Endothelial cell of umbilical vein (primary cell): Measurements from ENCODE around the gene IL24.

ENCODE experiments used
- EZH2 ChIP-seq: IDR thresholded peaks from 2 replicates; pipeline ENCODE4 v1.6.1; 2012; ENCODE audit warnings: borderline replicate concordance, low read depth, mild to moderate bottlenecking, moderate library complexity, low read length, inconsistent platforms; ENCODE audit not compliant: severe bottlenecking
- JUN ChIP-seq: IDR thresholded peaks from 2 replicates; pipeline ENCODE4 v1.6.1; 2011; ENCODE audit warnings: borderline replicate concordance, low read depth; ENCODE audit not compliant: insufficient read length, insufficient read depth
- POLR2A ChIP-seq: IDR thresholded peaks from 2 replicates; pipeline ENCODE4 v1.6.1; 2012; ENCODE audit warnings: low read depth, mild to moderate bottlenecking, control low read depth, low read length
- TF ChIP-seq, protein P1 (sequence below), 2 donors: IDR thresholded peaks; 1 replicate in 1 of 2; 2 replicates in 1 of 2; pipeline ENCODE4 v1.5.1; 2011; ENCODE audit warnings: low read length in 2 of 2, mild to moderate bottlenecking in 2 of 2, moderate library complexity in 2 of 2, control low read depth in 1 of 2, inconsistent platforms in 1 of 2, low read depth in 1 of 2; ENCODE audit not compliant: insufficient read depth in 1 of 2; ENCODE audit errors: extremely low read depth in 1 of 2
- TF ChIP-seq, protein P2 (sequence below): IDR thresholded peaks from 2 replicates; pipeline ENCODE4 v1.6.1; 2011; ENCODE audit not compliant: insufficient read depth, insufficient read length

DNA sequence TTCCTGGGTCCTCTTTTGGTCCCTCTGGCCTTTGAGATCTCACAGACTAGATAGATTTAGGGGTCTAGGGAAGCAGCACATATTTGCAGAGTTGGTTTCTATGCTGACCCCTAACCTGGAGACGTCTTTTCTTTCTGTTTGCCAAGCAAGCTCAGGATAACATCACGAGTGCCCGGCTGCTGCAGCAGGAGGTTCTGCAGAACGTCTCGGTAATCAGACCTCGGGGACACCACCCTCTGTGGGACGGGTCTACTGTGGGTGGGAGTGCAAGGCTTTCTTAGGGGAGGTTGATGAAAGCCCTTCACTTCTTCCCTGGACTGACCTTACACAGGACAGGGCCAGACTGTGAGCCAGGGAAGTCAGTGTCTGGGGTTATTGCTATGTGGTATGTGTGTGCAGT lies 2.9 kb downstream of the IL24 start:
- TF ChIP-seq, protein P1, sequence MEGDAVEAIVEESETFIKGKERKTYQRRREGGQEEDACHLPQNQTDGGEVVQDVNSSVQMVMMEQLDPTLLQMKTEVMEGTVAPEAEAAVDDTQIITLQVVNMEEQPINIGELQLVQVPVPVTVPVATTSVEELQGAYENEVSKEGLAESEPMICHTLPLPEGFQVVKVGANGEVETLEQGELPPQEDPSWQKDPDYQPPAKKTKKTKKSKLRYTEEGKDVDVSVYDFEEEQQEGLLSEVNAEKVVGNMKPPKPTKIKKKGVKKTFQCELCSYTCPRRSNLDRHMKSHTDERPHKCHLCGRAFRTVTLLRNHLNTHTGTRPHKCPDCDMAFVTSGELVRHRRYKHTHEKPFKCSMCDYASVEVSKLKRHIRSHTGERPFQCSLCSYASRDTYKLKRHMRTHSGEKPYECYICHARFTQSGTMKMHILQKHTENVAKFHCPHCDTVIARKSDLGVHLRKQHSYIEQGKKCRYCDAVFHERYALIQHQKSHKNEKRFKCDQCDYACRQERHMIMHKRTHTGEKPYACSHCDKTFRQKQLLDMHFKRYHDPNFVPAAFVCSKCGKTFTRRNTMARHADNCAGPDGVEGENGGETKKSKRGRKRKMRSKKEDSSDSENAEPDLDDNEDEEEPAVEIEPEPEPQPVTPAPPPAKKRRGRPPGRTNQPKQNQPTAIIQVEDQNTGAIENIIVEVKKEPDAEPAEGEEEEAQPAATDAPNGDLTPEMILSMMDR (IDR thresholded peaks at IDR 0.05; ENCODE audit: extremely low read depth in 1 of 2, insufficient read depth in 1 of 2, low read depth in 1 of 2, low read length in 2 of 2) = no peak
- TF ChIP-seq EZH2 (no peak), POLR2A (no peak), JUN (no peak)
- TF ChIP-seq, protein P2, sequence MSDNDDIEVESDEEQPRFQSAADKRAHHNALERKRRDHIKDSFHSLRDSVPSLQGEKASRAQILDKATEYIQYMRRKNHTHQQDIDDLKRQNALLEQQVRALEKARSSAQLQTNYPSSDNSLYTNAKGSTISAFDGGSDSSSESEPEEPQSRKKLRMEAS = no peak
